HG03469 (cell line): ENCODE data around the gene KRT4.

Source experiments
- ATAC-seq: cut with Tn5 transposase; IDR thresholded peaks from one replicate; pipeline ENCODE4 v1.9.1; 2021; ENCODE audit warnings: mild to moderate bottlenecking, moderate library complexity, moderate number of reproducible peaks; ENCODE audit not compliant: unreplicated experiment

KRT4 gene

DNA sequence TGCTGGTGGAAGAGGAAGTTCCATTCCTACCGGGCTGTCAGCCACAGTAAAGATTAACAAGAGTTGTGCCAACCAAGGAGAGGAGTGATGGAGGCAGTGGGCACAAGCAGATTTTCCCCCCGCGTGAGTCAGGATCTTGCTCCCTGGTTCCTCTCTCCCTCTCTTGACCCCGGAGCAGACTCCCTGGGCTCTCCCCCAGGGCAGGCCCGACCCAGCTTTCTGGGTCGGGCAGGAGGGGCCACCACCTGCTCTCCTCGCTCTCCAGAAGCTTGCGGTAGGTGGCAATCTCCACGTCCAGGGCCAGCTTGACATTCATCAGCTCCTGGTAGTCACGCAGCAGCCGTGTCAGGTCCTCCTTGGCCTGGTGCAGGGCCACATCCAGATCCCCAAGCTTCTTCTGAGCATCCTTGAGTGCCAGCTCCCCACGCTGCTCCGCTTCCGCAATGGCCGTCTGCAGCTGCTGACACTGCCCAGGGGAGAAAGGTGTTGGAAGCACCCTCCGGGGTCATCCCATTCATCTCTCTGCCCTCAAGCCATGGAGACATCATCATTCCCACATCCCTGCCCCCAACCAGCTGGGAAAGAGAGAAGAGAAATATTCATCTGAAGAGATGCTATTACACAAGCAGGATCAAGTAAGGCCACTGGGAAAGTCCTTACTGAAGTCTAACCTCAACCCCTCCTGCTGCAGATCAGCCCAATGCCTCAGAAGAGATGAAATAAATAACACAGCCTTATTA, 9.0 kb upstream of the KRT4 start:
- ATAC-seq: no peak

DNA sequence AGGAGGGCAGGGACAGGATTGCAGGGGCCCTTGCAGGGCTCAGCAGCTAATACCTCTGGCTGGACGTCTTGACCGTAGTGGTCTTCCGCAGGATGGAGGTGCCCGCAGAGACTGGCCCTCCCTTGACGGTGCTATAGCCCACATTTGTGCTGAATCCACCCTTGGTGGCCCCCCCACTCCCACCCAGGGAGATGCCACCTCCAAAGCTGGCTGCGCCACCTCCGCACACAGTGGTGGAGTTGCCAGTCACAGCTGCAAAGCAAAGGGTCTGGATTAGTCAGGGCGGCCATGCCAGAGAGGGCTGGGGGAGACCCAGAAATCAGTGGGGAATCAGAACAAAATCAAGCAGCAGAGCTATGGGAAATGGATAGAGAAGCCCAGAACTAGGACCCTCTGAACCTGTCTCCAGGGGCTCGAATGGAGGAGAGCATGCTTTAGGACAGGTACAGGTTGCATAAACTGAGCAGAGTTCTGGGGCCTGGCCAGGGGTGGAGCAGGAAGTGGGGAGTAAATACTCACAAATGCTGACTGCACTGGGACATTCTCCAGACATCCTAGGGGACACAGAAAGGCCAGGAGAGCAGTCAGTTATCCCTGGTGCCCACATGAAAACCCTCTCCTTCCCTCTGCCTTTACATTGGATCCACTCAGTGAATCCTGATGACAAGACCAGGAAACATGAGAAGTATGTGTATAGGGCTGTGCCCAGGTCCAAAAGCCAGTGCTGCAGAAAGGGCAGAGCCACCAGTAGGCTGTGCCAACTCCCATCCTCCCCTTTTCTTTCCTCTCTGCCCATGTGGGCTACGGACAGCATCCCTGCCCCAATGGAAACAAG, 8.1 kb upstream of the KRT4 start:
- no peak for ATAC-seq

DNA sequence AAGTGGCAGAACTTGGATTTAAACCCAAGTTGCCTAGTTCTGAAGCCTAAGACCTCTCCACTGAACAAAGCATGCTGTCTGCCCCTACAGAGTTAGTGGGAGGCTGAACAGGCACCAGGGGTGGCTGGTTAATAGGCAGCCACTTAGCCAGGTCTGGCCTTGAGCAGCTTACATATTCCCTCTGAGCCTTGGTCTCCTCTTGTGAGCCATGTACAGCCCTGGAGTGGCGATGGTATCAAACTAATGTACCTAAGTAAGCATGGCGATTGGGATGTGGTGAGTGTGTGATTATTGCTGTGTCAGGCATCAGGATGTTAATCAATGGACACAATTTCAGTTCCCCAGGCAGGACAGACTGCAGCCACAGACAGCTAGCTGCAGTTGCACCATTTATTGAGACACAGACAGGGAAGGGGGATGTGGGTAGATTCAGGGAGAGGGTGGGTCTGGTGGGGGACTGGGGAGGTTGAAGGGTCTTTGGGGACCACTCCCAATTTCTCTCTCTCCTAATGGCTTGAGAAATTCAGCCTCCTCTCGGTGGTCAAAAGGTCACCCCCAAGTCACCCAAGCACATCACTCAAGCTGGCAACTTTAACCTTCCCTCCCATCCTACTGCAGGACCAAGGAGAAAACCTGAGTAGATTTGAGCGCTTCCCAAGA, 7.3 kb upstream of the KRT4 start:
- ATAC-seq: no peak

DNA sequence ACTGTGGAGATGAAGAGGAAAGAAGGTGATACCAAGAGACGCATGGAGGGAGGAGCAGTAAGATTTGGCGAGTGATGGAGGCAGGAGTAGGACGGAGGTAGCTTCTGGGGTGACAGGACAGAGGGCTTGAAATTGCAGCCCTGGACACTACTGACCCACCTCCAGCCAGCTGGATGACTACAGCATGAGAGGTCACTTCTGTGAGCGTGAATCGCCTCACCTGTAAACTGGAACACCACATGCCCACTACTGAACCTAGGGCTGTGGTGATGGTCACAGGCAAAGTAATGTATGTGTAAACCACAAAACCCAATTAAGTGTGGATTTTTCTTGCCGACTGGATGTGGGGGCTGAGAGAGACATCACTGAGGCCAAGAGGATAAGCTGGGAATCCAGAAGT, 6.6 kb upstream of the KRT4 start:
- ATAC-seq: no peak

DNA sequence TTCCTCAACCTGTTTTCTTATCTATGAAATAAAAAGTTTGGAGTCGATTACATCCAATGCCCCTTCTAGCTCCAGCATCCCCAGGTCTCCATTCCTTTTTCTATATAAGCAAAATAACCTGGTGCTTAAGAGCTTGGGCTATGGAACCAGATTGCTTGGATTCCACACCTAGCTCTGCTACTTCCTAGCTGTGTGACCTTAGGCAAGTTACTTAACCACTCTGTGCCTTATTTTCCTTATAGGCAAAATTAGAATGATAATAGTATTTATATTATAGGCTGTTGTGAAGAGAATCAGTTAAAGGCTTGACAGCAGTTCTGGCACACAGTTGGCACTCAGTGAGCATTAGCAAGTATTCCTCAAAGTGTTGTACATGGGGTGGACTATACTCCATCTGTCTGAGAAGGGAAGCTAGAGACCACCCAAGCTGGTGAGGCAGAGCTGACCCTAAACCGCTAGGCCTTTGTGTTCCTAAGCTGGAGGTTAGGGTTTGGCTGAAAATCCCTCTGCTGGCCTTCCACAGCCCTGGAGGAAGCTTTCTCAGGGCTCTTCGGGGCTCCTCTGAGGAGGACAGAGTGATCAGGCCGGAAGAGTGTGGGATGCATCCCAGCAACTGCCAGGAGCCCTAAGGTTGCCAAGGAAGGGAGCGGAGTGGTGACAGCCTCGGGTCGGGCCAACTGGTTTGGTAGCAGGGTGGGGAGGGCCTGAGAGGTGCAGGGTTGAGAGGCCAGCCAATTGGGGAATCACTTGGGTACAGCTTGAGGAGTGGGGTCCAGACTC, 6.0 kb upstream of the KRT4 start:
- no peak for ATAC-seq

DNA sequence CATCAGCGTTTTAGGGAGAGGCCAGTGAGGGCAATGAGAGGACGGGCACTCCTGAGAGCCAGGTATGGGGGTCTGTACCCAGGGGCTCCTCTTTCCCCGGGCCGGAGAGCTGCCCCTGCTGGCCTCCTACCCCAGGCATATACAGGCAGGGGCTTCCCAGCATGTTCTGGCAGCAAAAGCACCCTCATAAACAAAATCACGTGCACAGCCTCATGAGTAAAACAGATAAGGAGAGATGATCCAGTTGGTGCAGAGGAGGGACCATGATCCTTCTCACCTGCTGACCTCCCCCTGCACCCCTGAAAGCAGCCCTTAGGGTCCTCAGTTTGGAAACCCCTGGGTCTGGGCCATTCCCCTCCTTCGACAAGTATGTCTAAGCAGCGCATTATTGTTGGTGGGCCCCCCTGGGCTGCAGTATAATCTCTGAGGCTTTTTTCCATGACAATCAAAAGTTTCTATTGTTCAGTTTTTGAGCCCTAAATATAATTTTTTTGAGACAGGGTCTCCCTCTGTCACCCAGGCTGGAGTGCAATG, 5.0 kb upstream of the KRT4 start:
- no peak for ATAC-seq

DNA sequence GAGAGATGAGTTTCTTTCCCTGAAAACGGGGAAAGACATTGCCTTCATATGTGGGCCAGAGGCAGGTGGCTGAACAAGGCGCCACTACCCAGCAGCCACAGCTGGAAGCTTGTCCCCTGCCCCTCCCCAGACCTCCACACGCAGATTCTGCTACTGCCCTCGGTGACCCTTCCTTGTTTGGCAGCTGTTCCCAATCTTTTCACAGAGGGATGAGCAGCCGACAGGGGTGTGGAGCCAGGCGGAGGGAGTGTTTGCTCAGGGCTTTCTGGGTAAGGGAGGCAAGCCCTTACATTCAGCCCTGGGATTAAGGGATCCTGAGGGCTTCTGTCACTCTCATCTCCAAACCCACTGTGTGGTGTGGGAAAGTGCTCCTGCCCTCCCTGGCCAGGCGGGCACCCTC, 4.5 kb upstream of the KRT4 start:
- ATAC-seq: no peak

DNA sequence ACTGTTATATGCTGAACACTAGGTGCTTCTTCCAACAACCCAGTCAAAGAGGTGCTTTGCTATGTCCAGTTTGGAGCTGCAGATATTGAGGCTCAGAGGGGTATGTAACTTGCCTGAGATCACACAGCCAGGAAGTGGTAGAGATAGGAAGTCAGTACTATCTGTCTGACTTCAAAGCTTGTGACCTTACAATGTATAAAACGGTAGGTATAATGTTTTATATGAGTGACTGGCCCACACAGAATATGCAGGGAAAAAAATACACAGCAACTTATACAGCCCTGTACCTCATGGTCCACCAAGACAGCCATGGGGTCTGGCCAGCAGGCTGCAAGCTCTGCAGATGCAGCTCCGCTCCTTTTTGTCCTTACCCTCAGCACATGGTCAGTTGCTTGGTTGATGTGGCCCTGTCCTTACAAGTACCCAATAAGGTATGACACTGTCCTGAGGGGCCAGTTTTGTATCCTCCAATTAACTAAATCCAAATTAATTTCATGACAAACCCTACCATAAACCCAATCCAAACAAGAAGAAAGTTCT, 3.9 kb upstream of the KRT4 start:
- ATAC-seq: no peak

DNA sequence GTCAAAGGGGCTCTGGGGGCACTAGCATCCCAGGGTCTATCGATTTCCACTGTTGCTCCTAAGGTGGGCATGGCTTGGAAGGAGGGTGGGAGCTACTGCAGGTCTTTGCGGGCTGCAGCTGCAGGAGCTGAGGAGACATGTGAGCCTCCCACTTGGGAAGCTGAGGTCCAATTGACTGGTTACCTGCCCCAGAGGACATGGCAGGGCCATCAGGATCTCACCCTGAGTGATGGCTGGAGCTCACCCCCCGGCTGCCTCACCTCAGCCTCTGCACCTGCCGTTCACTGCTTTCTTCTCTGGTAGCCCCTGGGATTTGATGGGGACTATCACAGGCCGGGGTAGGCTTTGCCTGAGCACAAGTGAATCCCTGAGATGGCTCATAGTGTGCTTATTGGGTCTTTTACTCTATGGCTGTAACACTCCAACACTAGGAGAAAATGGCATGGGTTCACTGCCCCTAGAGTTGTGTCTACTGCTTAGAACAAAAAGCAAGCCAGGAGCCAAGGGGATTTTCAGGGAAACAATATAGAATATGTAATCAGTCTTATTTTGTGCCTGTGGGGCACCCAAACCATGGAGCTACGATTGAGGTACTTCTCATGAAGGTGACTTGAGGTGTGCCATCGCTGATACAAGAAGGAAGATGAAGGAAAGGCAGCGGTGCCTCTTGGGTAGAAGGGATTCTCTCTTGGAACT, 3.2 kb upstream of the KRT4 start:
- ATAC-seq: no peak

DNA sequence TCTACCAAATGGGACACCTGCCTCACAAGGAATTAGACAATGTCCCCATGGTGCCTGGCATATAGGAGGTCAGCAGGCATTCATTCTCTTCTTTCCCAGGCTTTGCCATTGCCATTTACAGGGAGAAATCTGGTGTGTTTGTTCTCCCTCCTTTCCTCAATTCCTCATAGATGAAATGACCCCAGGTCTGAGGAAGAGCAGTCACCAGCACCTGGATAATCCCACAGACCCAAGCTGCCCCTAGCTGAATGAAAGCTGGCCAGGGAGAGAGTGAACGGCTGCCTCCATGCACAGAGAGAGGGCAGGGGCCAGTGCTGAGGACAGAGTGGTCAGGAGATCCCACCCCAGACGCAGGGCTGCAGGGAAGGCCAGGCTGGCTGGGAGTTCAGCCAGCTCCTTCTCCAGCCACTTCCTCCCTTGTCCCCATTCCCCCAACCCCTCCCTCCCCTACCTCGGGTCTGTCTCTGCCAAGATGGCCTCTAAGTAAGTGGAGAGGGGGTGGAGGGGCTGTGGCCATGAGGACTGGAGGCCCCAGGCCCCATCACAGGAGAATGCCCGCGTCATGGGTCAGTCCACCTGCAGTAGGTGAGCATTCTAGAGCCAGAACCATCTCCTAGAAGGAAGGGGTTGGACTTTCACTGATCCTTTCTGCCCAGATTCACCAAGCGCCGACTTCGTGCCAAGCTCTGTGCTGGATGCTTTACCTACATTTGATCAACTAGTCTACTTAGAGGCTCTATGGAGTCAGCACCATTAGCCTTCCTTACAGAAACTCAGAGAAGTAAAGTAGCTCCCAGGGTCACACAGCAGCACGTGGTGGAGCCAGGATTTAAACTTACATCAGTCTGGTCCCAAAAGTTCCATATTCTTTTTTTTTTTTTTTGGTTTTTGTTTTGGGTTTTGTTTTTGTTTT, 2.0 kb upstream of the KRT4 start:
- ATAC-seq: no peak

DNA sequence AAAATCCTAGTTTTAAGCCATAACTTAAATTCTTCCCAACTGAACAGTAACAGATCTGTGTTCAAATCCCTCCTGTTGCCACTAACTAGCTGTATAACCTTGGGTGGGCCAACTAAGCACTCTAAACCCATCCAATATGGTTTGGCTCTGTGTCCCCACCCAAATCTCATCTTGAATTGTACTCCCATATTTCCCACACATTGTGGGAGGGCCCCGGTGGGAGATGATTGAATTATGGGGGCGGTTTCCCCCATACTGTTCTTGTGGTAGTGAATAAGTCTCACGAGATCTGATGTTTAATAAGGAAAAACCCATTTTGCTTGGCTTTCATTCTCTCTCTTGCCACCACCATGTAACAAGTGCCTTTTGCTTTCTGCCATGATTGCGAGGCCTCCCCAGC, 1.2 kb upstream of the KRT4 start:
- ATAC-seq: no peak

DNA sequence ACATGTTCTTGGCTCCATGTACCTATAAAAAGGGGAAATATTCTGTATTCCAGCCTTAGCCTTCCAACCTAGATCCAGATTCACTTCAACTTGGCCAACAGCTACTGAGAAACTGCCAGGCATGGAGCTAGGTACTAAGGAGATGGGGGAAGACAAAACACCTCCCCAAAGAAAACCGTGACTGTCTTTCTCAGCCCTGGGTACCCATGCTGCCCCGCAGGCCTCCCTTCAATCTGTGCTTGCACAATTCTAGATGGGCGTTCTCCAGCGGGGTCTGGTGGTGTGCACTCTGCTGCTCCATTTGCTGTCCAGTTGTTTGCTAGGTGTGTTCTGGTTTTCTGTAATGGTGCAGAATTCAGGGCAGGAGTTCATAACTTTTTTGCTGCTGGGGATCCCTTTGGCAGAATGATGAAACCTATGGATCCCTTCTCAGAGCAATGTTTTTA, 817 bp upstream of the KRT4 start:
- ATAC-seq: no peak

DNA sequence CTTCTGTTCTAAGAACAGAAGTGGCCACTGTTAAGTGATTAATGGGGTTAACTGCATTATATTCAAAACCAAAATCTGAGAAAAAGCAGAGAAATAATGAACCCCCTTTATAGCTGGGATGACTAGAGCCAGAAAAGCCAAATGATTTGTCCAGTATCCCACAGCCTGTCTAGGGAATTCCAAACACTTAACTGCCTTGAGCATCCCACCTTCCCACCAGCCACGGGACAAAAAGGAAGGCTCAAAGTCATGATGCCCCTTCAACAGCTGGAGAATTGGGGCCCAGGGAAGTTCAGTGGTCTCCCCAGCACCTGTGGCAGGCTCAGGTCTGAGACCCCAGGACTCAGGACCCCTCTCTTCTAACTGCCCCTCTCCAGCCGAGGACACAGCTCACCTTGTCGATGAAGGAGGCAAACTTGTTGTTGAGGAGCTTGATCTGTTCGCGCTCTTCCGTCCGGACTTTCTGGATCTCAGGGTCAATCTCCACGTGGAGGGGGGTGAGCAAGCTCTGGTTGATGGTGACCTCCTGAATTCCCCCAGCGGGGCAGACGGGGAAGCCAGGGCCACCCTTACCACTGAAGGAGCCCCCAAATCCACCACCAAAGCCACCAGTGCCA, 605 bp downstream of the KRT4 start:
- no peak for ATAC-seq

DNA sequence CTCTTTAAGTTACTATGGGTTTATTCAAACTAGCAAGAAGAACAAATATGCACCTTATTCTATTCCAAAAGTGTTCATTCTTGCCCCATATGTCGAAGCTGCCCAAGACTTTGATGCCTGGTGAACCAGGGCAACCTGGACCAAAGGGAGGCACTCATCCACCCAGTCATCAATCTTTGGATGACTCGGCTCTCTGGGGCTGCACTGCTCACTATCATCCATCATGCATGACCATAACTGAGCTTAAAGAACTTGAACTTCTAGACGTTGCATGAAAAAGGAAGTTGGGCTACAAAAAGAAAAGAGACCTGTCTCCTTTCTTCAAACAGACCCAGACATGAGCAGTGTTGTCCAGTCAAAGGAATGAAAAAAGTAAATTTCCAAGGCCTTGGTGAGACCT, 1.2 kb downstream of the KRT4 start:
- no peak for ATAC-seq

DNA sequence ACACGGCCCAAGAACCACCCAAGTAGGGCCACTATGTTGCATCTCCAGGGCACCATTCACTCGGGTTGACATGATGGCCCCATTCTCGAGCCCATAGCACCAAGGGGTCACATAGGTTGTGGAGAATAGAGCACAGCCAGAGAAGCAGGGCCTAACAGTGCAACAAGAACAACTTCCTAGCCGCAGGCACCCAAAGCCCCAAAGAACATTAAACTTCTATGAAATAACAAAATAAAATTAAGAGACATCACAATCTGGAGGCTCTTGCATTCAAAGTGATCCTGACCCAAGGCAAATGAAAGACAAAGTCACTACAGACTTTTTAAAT, 1.9 kb downstream of the KRT4 start:
- no peak for ATAC-seq

DNA sequence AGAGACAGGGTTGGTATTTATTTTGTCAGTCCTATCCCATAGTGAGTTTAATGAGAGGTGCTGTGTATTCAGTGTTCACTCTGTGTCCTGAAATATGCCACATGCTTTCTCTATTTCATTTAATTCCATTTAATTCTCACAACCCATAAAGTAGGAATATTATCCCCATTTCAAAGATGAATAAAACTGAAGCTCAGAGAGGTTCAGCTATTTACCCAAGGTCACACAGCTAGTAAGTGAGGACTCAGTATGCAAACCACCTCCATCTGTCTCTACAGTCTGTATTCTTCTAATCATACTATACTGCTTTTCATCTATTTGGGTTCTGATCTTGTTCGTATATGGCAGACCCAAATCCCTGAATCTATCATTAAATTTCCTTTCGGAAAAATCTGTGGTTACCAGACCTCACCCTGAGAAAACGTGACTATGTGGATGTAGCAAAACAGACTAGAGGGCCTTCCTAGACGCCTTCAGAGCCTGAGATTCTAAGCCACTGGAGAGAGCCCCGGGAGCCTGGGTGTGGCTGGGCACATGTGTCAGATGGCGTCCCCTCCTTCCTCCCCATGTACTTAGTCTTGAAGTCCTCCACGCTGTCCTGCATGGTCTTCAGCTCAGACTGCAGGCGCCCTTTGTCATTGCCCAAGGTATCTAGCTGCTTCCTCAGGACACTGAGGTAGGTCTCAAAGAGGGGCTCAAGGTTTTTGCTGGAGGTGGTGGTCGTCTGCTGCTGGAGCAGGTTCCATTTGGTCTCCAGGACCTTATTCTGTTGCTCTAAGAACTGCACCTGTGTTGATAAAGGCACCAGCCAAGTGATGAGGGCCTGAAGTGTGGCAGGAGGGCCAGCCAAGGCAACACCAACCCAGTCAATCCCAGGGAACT, 2.5 kb downstream of the KRT4 start:
- no peak for ATAC-seq

DNA sequence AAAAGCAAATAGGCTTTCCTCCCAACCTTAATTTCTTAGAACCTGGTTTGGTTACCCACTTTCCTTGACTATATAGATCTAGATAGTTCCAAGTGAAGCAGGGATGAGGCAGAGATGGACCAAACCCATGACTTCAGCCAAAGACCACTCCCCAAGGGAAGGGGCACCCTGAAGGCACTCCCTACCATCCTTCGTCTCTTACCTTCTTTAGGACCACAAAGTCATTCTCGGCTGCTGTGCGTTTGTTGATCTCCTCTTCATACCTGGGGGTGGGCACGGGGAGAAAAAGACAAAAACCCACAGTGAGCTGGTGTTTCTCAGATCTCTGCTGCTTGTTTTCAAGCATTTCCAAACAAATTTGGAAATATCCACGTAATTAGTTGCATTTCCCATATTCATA, 3.4 kb downstream of the KRT4 start:
- ATAC-seq: no peak

DNA sequence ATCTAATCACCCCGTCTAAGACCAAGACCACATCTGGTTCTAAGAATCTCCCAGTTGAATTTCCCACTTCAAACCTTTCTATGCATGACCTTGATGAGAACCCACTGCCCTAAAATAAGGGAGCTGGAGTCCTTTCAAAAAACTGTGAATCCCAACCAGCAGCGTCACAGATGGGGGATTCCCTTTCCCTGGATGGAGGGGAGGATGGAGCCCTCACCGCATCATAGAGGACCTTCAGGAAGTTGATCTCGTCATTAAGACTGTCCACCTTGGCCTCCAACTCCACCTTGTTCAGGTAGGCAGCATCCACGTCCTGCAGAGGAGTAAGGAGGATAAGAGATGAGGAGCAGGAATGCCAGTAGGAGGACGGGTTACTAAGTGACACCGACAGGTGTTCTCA, 4.8 kb downstream of the KRT4 start:
- no peak for ATAC-seq
